ENCODE measurements around the gene ACKR3.

Gene ACKR3

DNA sequence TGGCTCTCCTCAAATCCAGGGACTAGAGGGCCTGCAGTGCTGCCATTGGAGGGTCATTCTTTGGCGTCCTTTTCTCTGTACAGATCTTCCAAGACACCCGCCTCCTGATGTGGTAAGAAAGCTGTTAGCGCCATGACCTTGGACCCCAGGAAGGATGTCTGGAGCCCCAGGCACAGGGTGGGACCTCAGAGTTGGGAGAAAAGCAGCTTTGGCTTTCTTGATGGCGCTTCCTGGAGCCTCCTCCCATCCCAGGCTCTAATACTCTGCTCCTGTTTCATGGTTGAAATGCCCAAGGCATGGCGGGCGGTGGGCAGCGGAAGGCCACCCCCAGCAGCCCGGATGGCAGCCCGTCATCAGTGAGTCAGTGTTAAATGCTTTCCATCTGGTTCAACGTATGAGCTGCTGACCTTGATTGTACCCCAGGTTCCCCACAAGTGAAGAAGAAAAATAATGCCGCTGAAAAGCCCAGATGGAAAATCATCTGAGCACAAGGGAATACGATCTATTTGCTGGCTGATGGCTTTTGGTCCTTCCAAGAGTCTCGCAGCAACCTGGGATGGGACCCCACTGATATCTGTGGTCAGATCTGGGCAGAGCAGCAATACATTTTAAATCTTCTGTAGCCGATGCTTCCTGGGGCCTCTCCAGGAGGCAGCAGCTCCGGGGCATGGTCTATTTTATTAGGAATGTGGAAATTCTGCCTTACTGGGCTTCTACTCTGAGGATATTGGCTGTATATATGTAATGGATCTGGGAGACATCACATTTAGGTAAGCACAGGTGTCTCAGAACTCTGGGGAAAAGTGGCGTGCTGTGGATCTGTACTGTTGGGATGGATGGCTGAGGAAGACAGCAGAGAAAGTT is 15.1 kb downstream of the ACKR3 start:
- no peak for DNase-seq (ENCODE audit: low read depth in 2 of 2)

DNA sequence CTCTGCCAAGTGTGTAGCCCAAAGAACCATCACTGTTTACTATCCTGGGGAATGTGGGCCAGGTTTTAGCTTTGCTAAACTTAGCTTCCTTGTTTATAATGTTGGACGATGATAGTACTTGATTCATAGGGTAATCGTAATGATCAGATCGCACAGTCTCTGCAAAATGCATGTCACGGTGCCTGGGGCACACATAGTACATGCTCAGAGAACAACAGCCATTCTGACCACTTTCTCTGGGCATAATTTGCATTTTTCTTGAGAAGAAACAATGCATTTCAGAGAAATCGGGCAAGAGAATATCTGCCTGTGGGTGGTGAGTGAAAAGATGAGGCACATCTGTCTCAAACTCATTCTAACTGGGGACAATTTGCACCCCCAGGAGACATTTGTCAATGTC is 16.3 kb downstream of the ACKR3 start:
- DNase-seq (ENCODE audit: low read depth in 2 of 2), result no peak

GRCh38 chr2:236587861-236588815 is 18.5 kb downstream of the ACKR3 start:
- DNase-seq (ENCODE audit: low read depth in 2 of 2), result no peak

GRCh38 chr2:236588932-236589592 is 19.4 kb downstream of the ACKR3 start:
- DNase-seq (ENCODE audit: low read depth in 2 of 2), result no peak

DNA sequence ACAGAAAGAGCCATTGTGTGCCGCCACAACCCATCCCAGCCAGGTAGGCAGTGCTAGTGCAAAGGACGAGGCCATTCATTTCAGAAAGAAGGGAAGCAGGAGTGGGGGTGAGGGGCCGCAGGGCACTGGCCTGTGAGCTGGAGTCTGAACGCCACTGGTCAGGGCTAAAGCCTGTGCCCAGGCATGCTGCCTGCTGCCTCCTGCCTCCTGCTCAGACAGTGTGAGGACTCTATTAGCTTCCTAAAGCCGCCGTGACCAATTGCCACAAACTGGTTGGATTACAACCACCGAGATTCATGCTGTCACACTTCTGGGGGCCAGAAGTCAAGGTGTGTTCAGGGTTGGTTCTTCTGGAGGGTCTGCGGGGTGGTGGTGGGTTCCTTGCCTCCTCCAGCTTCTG is 21.2 kb downstream of the ACKR3 start:
- DNase-seq (ENCODE audit: low read depth in 2 of 2), result no peak

GRCh38 chr2:236592821-236593220 is 23.2 kb downstream of the ACKR3 start:
- no peak for DNase-seq (ENCODE audit: low read depth in 2 of 2)

DNA sequence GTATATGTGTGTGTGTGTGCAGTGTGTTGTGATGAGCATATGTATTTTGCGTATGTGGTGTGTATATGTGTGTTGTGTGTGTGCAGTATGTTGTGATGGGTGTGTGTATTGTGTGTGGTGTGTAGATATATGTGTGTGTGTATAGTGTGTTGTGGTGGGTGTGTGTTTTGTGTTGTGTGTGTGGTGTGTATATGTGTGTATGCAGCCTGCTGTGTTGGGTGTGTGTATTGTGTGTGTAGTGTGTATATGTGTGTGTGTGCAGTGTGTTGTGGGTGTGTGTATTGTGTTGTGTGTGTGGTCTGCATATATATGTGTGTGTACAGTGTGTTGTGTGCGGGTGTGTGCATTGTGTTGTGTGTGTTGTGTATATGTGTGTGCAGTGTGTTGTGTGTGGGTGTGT is 23.9 kb downstream of the ACKR3 start:
- no peak for DNase-seq (ENCODE audit: low read depth in 2 of 2)

- DNase-seq (ENCODE audit: low read depth in 2 of 2), result no peak
These were observed 24.3 kb downstream of the ACKR3 start for GRCh38 chr2:236593956-236594355.

GRCh38 chr2:236597629-236598028 is 28.0 kb downstream of the ACKR3 start:
- DNase-seq (ENCODE audit: low read depth in 2 of 2), result no peak

DNA sequence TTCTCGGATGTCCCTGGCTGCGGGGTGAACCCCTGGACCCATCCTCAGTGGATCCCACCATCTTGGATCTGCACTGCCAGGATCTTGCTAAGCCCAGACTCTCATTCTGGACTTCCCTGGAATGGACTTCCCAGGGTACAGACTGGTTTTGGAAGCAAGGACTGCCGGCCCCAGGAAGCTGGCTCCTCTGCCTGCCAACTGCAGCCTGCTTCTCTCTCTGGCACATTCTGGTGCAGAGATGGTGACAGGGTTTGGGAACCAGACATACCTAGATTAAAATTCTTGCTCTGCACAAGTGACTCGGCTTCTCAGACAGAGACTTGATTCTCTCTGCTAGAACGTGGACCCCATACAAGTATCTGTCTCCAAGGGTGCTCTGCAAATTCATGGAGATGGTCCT is 29.4 kb downstream of the ACKR3 start:
- DNase-seq (ENCODE audit: low read depth in 2 of 2), result no peak

- DNase-seq (ENCODE audit: low read depth in 2 of 2), result no peak
These were observed 30.5 kb downstream of the ACKR3 start for GRCh38 chr2:236600158-236600557.

DNA sequence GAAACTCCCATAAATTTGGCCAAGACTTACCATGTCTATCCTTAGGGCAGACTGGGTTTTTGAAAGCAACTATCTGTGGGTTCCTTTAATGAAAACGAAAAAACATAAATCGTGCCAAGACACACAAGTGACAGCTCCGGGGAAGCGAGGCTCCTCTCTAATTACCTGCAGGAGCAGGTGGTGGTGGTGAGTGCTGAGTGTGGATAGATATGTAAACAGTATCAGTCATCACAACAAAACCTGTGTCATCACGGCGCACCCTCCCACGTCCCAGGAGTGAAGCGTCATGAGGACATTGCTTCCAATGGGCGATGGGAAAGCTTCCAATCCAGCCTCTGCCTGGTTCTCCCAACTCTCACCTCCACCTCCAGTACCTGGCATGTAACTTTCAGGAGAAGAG is 31.3 kb downstream of the ACKR3 start:
- no peak for DNase-seq (ENCODE audit: low read depth in 2 of 2)

DNA sequence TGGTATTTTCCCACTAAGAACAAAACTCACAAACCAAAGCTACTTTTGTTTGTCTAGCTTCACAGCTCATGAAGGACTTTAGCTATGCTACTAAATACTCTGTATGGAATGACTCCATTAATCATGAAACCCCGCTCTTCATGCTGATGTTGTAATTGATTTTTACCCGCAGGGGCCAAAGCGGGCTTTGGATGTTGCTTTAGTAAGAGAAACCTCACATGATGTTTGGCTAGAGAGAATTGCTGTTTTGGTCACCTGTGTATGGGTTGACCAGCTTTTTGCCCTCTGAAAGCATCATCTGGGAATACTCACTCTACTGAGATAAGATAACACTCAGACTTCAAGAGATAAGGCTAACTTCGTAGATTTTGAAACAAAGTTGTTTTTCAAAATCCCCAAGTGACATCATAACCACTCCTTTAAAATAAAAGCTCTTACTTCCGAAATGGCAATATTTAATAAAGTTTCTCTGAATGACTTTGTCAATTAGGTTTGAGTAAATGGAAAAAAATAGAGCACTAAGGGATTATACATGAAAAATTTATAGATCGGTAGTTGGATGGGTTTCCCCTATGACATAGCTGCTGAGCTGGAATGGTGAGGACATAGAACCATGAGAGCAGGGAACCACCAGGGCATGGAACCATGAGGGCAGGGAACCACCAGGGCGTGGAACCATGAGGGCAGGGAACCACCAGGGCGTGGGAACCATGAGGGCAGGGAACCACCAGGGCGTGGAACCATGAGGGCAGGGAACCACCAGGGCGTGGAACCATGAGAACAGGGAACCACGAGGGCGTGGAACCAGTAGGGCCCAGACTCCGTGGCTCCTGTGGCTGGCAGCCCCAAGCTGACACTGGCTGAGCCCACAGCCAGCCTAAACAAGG is 31.9 kb downstream of the ACKR3 start:
- DNase-seq (ENCODE audit: low read depth in 2 of 2), result no peak

GRCh38 chr2:236602678-236603077 is 33.1 kb downstream of the ACKR3 start:
- DNase-seq (ENCODE audit: low read depth in 2 of 2), result no peak

DNA sequence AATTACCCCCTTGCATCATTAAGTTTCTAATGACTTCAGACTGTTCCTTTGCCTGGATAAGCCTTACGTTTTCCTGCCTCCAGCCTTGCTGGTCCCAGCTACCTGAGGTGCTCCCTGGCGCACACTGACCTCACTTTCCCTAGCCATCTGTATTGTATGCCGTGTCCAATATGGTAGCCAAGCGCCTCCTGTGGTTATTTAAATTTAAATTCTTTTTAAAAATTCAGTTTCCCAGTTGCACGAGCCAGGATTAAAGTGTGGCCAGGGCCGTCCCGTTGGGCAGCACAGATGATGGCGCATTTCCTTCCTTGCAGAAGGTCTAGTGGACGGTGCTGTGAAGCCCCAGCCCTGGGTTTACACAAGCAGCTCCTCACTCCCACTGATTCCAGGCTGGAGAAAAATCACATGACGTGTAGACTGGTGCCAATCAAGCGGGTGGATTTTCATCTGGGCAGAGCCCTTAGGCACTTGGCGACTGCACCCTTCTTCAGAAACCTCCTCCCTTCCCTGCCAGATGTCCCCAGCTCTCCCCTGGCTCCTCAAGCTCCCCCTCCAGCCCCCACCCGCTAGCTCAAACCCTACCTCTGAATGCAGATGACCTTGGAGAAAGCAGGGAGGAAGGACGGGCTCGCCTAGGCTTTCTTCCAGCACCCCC is 33.9 kb downstream of the ACKR3 start:
- no peak for DNase-seq (ENCODE audit: low read depth in 2 of 2)

- DNase-seq (ENCODE audit: low read depth in 2 of 2), result no peak
These were observed 35.1 kb downstream of the ACKR3 start for GRCh38 chr2:236604575-236605344.

- no peak for DNase-seq (ENCODE audit: low read depth in 2 of 2)
These were observed 35.7 kb downstream of the ACKR3 start for GRCh38 chr2:236605345-236605734.

GRCh38 chr2:236606023-236606422 is 36.4 kb downstream of the ACKR3 start:
- no peak for DNase-seq (ENCODE audit: low read depth in 2 of 2)

GRCh38 chr2:236607471-236608187 is 38.0 kb downstream of the ACKR3 start:
- no peak for DNase-seq (ENCODE audit: low read depth in 2 of 2)
